BLaER1 treated with 17β-estradiol and CSF1 and Interleukin-3, amounts not matched to agents 10 nM and 100 nM (cell line): Measurements from ENCODE around the gene ABCC11.

Experiments
- H3K27ac ChIP-seq, 11 experiments: shearing (Covaris generic); formaldehyde crosslinking; 2 replicates each; pipeline ENCODE4 v1.8.1; 2022
- H3K27me3 ChIP-seq, 11 experiments: shearing (Covaris generic); formaldehyde crosslinking; 2 replicates each; pipeline ENCODE4 v1.8.1; 2022
- H3K36me3 ChIP-seq, 11 experiments: shearing (Covaris generic); formaldehyde crosslinking; 2 replicates each; pipeline ENCODE4 v1.8.1; 2022
- H3K4me1 ChIP-seq, 10 experiments: shearing (Covaris generic); formaldehyde crosslinking; 2 replicates each; pipeline ENCODE4 v1.8.1; 2022
- H3K4me2 ChIP-seq, 11 experiments: shearing (Covaris generic); formaldehyde crosslinking; 2 replicates each; pipeline ENCODE4 v1.8.1; 2022
- H3K4me3 ChIP-seq, 10 experiments: shearing (Covaris generic); formaldehyde crosslinking; 2 replicates each; pipeline ENCODE4 v1.8.1; 2022
- H3K9ac ChIP-seq, 11 experiments: shearing (Covaris generic); formaldehyde crosslinking; 2 replicates each; pipeline ENCODE4 v1.8.1; 2022
- H3K9me3 ChIP-seq, 11 experiments: shearing (Covaris generic); formaldehyde crosslinking; replicated peaks in 1 of 11; 2 replicates each; pipeline ENCODE4 v1.8.1; 2022
- H4K20me1 ChIP-seq, 11 experiments: shearing (Covaris generic); formaldehyde crosslinking; 2 replicates each; pipeline ENCODE4 v1.8.1; 2022
- Cebpa-rat ChIP-seq, 11 experiments: shearing (Covaris generic); IDR thresholded peaks; 2 replicates each; pipeline ENCODE4 v1.8.1; 2022

ABCC11 gene

DNA sequence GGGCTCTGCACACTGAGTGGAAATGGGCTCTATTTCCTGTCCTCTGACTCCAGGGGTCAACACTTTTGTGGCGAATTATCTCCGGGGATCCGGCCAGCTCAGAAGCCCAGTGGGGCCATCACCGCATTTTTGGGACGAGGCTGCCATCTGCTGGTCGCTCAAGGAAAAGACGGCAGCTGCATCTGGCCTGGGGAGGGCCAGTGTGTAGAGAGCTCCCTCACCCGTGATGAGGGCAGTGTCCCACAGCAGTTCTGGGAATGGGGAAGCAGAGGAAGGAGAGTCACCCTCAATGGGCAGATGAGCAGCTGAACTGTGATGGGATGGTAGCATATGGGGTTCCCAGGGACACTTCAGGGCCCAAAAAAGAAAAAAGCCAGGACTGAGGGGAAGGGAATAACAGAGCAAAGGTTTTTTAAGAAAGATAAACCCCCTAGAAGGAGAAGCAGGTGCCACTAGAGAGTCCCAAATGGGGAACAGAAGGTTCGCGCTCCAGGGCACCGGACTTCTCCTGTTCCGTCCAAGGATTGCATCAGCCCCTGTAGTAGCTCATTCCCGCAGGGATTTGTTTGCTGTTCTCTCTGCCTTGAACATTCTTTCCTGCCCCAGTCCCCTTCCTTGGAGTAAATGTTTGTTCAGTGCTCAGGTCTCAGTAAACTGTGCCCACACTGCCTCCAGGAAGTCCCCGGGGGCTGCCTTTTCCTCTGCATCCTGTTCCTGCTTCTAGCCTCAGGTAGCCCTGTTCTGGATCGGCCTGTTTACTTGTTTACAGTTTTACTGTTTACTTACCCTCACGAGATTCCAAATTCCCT, 82.2 kb downstream of the ABCC11 start:
- H3K27me3 ChIP-seq = no peaks in the 10 kb centered on the region
- H3K36me3 ChIP-seq = no peaks in the 10 kb centered on the region
- H4K20me1 ChIP-seq = no peaks in the 10 kb centered on the region
- peak overlapping the region in 4 of 11 experiments; percentile 7 to 47 (median 20); a peak in 5 of 22 replicates for H3K9ac ChIP-seq
- H3K4me1 ChIP-seq = peaks cover 9 to 41% (median 20%) of the 10 kb centered on the region in 10 experiments
- peak overlapping the region in 3 of 11 experiments; percentile 5 to 36 (median 26); a peak in 4 of 22 replicates for H3K27ac ChIP-seq
- peak overlapping the region; percentile 21 to 61 (median 40); a peak in 21 of 22 replicates for H3K4me2 ChIP-seq
- H3K4me3 ChIP-seq = no peak overlapping the region
- no peak for TF ChIP-seq Cebpa-rat (IDR thresholded peaks at IDR 0.05)
- H3K9me3 ChIP-seq = no peaks in the 10 kb centered on the region

DNA sequence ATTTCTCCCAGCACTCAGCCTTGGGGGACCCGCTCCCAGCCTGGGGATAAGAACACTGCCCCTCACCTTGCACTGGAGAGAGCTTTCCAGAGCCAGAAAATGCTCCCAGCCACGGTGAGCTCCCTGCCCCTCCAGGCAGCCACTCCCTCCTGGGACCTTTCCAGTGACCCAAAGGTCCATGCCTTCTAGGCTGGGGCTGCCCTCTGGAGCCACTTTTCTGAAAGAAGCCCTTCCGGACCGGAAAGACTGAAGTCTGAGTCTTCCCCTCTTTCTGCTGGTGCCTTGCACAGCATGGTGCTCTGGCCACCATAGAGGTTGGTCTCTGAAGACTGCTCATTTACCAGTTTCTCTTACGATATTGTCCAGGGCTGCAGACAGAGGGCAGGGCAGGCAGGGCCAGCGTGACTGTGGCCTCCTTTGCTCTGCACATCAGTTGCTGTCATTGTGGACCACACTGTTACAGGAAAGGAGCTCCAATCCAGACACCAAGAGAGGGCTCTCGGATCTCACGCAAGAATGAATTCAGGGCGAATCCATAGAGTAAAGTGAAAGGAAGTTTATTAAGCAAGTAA, 84.4 kb downstream of the ABCC11 start:
- Histone ChIP-seq H3K4me3 (no peak overlapping the region), H3K4me1 (peaks cover 9 to 40% (median 20%) of the 10 kb centered on the region in 10 experiments), H3K9me3 (no peaks in the 10 kb centered on the region), H3K27ac (no peak overlapping the region), H3K36me3 (no peaks in the 10 kb centered on the region), H4K20me1 (no peaks in the 10 kb centered on the region), H3K9ac (no peak overlapping the region), H3K4me2 (no peak overlapping the region), H3K27me3 (no peaks in the 10 kb centered on the region)
- no peak for TF ChIP-seq Cebpa-rat (IDR thresholded peaks at IDR 0.05)

DNA sequence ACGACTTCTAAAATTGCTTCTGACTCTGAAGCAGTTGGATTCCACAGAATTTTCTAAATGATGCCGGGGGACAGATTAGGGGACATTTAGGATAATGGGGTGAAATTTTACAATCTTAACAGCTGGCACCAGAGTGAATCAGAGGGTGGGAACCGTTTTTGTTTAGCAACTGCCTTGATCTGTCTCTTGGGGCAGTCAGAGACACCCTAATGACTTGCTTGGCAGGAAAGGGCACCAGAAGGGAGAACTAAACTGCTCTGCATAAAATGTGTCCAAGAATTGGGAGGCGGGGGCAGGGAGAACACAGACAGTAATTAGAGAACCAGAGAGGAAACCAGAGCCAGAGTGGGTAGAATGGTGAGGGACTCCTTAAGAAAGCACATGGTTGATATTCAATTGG, 85.4 kb downstream of the ABCC11 start:
- Histone ChIP-seq H3K9ac (no peak overlapping the region), H3K4me2 (peak overlapping the region in 2 of 11 experiments; percentile 3 to 4; a peak in 1 of 22 replicates), H3K4me3 (no peak overlapping the region), H4K20me1 (no peaks in the 10 kb centered on the region; a peak in 1 of 22 replicates), H3K36me3 (no peaks in the 10 kb centered on the region), H3K27ac (no peak overlapping the region), H3K27me3 (no peaks in the 10 kb centered on the region), H3K4me1 (peaks cover 9 to 32% (median 18%) of the 10 kb centered on the region in 10 experiments), H3K9me3 (no peaks in the 10 kb centered on the region)
- no peak for TF ChIP-seq Cebpa-rat (IDR thresholded peaks at IDR 0.05)

DNA sequence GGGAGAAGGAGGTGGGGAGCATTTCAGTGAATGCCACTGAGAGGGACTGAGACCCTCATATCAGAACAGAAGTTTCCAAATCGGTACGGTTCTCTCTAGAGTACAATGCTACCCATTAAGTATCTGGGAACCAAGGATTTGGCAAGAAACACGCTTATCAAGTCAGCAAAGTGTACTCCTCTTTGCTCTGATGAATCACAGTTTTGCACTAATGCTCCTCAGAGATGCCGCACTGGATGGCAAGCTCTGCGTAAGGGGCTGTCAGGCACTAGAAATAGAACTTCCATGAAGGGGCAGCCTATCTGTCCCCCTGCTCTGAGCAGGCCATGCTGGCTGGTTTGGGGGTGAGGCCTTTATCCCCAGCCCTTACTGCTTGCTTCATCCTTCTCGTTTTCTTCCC, 86.8 kb downstream of the ABCC11 start:
- no peaks in the 10 kb centered on the region; a peak in 1 of 22 replicates for H4K20me1 ChIP-seq
- H3K9ac ChIP-seq = no peak overlapping the region
- TF ChIP-seq Cebpa-rat (IDR thresholded peaks at IDR 0.05) = no peak
- H3K9me3 ChIP-seq = no peaks in the 10 kb centered on the region
- H3K27me3 ChIP-seq = no peaks in the 10 kb centered on the region
- H3K36me3 ChIP-seq = no peaks in the 10 kb centered on the region
- H3K4me1 ChIP-seq = peaks cover 7 to 25% (median 15%) of the 10 kb centered on the region in 10 experiments
- no peak overlapping the region for H3K4me3 ChIP-seq
- H3K4me2 ChIP-seq = no peak overlapping the region
- H3K27ac ChIP-seq = no peak overlapping the region

DNA sequence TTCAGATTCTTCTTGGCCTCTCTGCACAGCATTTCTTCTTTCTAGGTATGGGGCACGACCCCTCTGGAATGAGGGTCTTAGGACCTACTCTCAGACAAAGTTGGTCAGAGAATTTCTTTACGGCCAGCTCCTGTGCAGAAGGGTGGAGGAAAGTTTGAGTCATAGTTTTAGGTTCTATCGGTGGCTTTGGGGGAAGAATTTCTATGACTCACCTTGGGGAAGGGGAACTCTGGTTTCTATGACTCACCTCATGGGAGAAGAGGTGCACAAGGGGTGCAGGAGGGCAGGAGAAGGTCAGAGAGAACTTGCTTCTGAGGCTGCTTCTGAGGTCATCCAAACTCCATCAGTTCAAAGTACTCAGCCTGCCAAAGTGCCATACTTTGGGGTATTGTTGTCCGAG, 89.0 kb downstream of the ABCC11 start:
- Histone ChIP-seq H4K20me1 (no peaks in the 10 kb centered on the region; a peak in 1 of 22 replicates), H3K27ac (no peak overlapping the region)

DNA sequence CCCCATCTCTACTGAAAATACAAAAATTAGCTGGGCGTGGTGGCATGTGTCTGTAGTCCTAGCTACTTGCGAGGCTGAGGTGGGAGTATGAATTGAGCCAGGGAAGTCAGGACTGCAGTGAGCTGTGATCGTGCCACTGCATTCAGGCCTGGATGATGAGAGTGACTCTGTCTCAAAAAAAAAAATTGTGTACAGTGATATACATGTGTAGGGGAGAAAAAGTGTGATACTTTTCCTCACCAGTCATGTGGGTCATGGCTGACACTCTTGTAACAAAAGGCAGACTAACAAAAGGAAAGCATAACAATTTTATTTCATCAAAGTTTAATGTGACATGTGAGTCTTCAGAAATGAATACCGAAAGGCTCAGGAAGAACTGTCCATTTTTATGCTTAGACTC, 89.5 kb downstream of the ABCC11 start:
- H3K4me2 ChIP-seq = peak overlapping the region in 2 of 11 experiments; percentile 9 to 35; a peak in 3 of 22 replicates
- no peak overlapping the region for H3K27ac ChIP-seq
- H3K36me3 ChIP-seq = no peaks in the 10 kb centered on the region
- no peaks in the 10 kb centered on the region; a peak in 1 of 22 replicates for H4K20me1 ChIP-seq
- H3K9me3 ChIP-seq = no peaks in the 10 kb centered on the region
- TF ChIP-seq Cebpa-rat (IDR thresholded peaks at IDR 0.05) = no peak
- H3K4me1 ChIP-seq = peaks cover 5 to 16% (median 13%) of the 10 kb centered on the region in 10 experiments; a peak in 15 of 20 replicates
- no peaks in the 10 kb centered on the region for H3K27me3 ChIP-seq
- H3K4me3 ChIP-seq = no peak overlapping the region
- no peak overlapping the region for H3K9ac ChIP-seq

More for the DNA sequence above, 89.0 kb downstream of the ABCC11 start:
- 0 out of 22 replicates have a peak overlapping the region, but pooled peaks of 1 of the 11 experiments have one; percentile 6 for H3K9ac ChIP-seq
- H3K9me3 ChIP-seq = no peaks in the 10 kb centered on the region
- no peak overlapping the region for H3K4me3 ChIP-seq
- H3K4me1 ChIP-seq = peaks cover 5 to 16% (median 13%) of the 10 kb centered on the region in 10 experiments; a peak in 15 of 20 replicates
- no peak for TF ChIP-seq Cebpa-rat (IDR thresholded peaks at IDR 0.05)
- no peaks in the 10 kb centered on the region for H3K27me3 ChIP-seq
- H3K36me3 ChIP-seq = no peaks in the 10 kb centered on the region
- peak overlapping the region in 3 of 11 experiments; percentile 9 to 35 (median 14); a peak in 4 of 22 replicates for H3K4me2 ChIP-seq

DNA sequence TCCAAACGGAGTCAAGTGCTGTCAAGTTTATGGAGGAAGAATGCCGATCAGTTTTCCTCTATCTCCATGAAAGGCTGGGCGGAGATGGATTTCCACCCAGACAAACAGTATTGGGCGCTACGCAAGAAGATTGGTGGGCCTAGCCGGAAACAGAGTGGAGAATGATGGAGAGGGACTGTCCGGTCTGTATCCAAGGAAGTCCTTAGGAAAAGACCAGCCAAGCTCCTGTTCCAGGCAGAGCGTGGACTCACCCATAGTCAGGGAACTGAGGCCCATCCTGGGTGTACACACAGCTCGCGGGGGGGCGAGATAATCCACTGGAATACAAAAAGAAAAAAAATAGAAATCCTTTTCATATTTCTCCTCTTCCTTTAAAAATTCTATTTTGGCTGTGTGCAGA, 90.0 kb downstream of the ABCC11 start:
- no peak overlapping the region for H3K4me2 ChIP-seq

DNA sequence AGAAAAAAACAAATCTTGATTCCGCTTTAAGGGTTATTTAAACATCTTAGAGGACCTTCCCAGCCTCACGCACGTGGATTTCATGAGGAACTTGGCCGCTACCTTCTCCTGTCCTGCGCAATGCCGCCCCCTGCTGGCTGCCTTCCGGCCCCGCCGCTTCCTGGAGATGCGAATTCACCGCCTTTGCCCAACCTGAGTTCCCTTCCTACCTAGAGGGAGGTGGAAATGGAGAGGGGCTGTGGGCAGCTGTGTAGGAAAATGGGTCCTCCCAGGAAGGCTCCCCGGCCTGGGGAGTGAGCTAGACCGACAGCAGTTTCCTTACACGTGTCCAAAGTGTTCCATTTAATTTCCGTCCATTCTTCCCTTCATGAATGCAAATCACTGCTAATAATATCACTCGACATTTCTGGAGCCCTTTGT, 90.5 kb downstream of the ABCC11 start:
- no peak overlapping the region for H3K9ac ChIP-seq
- H3K9me3 ChIP-seq = no peaks in the 10 kb centered on the region
- no peak for TF ChIP-seq Cebpa-rat (IDR thresholded peaks at IDR 0.05)
- H3K27me3 ChIP-seq = no peaks in the 10 kb centered on the region
- peak overlapping the region in 1 of 11 experiments; percentile 22; a peak in 1 of 22 replicates for H3K4me2 ChIP-seq
- H3K4me1 ChIP-seq = peaks cover 5 to 11% (median 8%) of the 10 kb centered on the region in 10 experiments; a peak in 13 of 20 replicates
- H3K27ac ChIP-seq = no peak overlapping the region
- no peaks in the 10 kb centered on the region for H3K36me3 ChIP-seq
- no peak overlapping the region for H3K4me3 ChIP-seq
- H4K20me1 ChIP-seq = no peaks in the 10 kb centered on the region; a peak in 1 of 22 replicates

More for the DNA sequence above, 90.0 kb downstream of the ABCC11 start:
- H3K4me3 ChIP-seq = no peak overlapping the region
- H3K9me3 ChIP-seq = no peaks in the 10 kb centered on the region
- peaks cover 5 to 16% (median 12%) of the 10 kb centered on the region in 10 experiments; a peak in 15 of 20 replicates for H3K4me1 ChIP-seq
- H3K36me3 ChIP-seq = no peaks in the 10 kb centered on the region
- H3K9ac ChIP-seq = no peak overlapping the region
- no peaks in the 10 kb centered on the region; a peak in 1 of 22 replicates for H4K20me1 ChIP-seq
- no peak for TF ChIP-seq Cebpa-rat (IDR thresholded peaks at IDR 0.05)
- H3K27ac ChIP-seq = no peak overlapping the region
- H3K27me3 ChIP-seq = no peaks in the 10 kb centered on the region
